OCI-LY7 (cell line): ENCODE results near the gene NPFFR2.

Experiments used
- EZH2phosphoT487 ChIP-seq: fragments of 200-600 bp; sonication (generic); IDR thresholded peaks from 2 replicates; pipeline ENCODE4 v1.6.1; 2018; ENCODE audit warnings: low read depth, borderline replicate concordance, mild to moderate bottlenecking, mixed run types, antibody characterized with exemption, low read length, moderate library complexity, mixed read lengths
- TF ChIP-seq, protein P1 (sequence below): fragments of 200-600 bp; sonication (generic); conservative IDR thresholded peaks from 2 replicates; pipeline ENCODE4 v1.5.1; 2014; ENCODE audit warnings: mild to moderate bottlenecking, antibody characterized with exemption, low read length, moderate library complexity, mixed read lengths

DNA sequence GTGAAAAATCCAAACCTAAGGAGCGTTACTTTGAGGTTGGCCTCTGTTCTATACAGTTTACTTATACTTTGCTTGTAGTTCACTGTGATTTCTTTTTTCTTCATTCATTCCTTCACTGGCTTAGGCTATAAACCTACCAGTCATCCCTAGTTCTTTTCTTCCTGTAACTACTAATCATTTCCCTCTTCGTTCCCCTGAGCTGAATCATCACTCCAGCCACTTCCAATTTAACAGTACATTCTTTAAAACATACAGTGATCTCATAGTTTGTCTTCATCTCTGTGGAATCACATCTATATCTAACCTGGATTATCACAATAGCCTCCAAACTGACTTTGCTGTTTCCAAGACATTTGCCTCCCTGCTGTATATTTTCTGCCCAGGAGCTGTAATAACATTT, 25.2 kb upstream of the NPFFR2 start:
- TF ChIP-seq, protein P1, sequence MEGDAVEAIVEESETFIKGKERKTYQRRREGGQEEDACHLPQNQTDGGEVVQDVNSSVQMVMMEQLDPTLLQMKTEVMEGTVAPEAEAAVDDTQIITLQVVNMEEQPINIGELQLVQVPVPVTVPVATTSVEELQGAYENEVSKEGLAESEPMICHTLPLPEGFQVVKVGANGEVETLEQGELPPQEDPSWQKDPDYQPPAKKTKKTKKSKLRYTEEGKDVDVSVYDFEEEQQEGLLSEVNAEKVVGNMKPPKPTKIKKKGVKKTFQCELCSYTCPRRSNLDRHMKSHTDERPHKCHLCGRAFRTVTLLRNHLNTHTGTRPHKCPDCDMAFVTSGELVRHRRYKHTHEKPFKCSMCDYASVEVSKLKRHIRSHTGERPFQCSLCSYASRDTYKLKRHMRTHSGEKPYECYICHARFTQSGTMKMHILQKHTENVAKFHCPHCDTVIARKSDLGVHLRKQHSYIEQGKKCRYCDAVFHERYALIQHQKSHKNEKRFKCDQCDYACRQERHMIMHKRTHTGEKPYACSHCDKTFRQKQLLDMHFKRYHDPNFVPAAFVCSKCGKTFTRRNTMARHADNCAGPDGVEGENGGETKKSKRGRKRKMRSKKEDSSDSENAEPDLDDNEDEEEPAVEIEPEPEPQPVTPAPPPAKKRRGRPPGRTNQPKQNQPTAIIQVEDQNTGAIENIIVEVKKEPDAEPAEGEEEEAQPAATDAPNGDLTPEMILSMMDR = no peak
- TF ChIP-seq EZH2phosphoT487 = no peak
